ENCODE data around the gene ZFYVE28. TPM values are rescaled to one million over a fixed set of nuclear protein-coding genes. Genes with fewer than 3 reads are reported as not detected.

Gene ZFYVE28
- total and polyA plus RNA-seq, 11 donors = 2.6 to 11.9 (median 5.5) TPM

- Histone ChIP-seq H3K27ac (peak overlapping the region in 1 of 12 donors; percentile 4), H3K27me3 (no peaks in the 10 kb centered on the region), H3K4me3 (no peak overlapping the region), H3K9me3 (no peaks in the 10 kb centered on the region), H3K36me3 (peaks cover 0 to 50% (median 41%) of the 10 kb centered on the region in 9 donors), H3K4me1 (peaks cover 3 to 38% (median 26%) of the 10 kb centered on the region in 12 donors)
- TF ChIP-seq POLR2A (IDR thresholded peaks at IDR 0.05) (no peak), CTCF (IDR thresholded peaks at IDR 0.05) (no peak)
- intact Hi-C loops (cut with DNase I) = loop anchor here in 3 of 10 donors (10.0 kb wide), 3 partner anchors 288 to 718 kb away; partner anchors contain the start of genes FAM193A (in 1 of the 3), GRK4 (in 1 of the 3) and NOP14 (in 1 of the 3)
- 91 to 92% (median 92%) methylated on average over 17 to 19 of the region's 19 CpGs for WGBS, 4 donors
- no peak for ATAC-seq
- no peak for DNase-seq
Measured at GRCh38 chr4:2246384-2247127, 171.9 kb downstream of the ZFYVE28 start.

- peak overlapping the region in 10 of 12 donors; percentile 4 to 81 (median 46) for H3K27ac ChIP-seq
- no peaks in the 10 kb centered on the region for H3K27me3 ChIP-seq
- no peaks in the 10 kb centered on the region for H3K9me3 ChIP-seq
- peaks cover 0 to 43% (median 33%) of the 10 kb centered on the region in 9 donors for H3K36me3 ChIP-seq
- DNase-seq (no peak), ATAC-seq (no peak)
- no peak for TF ChIP-seq POLR2A (IDR thresholded peaks at IDR 0.05)
- TF ChIP-seq CTCF (IDR thresholded peaks at IDR 0.05) = no peak
- intact Hi-C loops (cut with DNase I) = loop anchor here in 3 of 10 donors (10.0 kb wide), 3 partner anchors 289 to 719 kb away; partner anchors contain the start of genes FAM193A (in 1 of the 3), GRK4 (in 1 of the 3) and NOP14 (in 1 of the 3)
- 79 to 84% (median 82%) methylated on average over 7 of the region's 7 CpGs for WGBS, 4 donors
- no peak overlapping the region for H3K4me3 ChIP-seq
- peaks cover 4 to 44% (median 30%) of the 10 kb centered on the region in 12 donors for H3K4me1 ChIP-seq
Measured at GRCh38 chr4:2245787-2246275, 172.6 kb downstream of the ZFYVE28 start.

DNA sequence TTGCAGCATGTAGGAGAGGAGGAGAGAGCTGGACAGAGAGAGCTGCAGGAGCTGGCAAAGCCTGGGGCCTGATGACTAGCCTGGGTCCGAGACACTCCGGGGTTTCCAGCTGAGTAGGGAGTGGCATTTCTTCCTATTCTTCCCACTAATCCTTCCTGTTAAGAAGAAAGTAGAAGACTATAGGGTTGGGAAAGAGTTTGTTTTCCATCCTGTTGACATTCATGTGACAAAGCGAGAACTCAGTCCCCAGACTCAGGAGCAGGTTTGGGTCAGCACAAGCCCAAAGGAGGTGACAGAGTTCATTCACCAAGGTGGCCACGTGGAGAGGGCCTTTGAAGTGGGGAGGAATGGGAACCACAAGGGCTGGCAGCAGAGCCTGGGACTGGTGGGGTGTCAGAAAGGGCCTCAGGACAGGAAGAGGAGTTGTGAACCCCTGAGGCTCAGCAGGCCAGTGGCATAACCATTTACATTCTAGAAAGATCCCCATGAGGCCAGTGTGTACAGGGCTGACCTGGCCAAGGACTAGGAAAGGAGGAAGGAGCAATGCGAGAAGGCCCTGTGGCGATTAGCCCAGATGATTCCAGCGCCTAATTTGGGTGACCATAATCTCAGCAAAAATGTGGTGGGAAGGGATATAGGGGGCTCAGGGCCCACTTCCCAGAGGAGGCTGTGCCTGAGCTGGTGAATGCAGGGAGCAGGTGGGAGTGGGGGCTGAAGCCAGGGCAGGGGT is 173.2 kb downstream of the ZFYVE28 start:
- Histone ChIP-seq H3K27me3 (no peaks in the 10 kb centered on the region), H3K4me3 (no peak overlapping the region), H3K9me3 (no peaks in the 10 kb centered on the region), H3K4me1 (peaks cover 4 to 51% (median 36%) of the 10 kb centered on the region in 12 donors), H3K36me3 (peaks cover 0 to 36% (median 27%) of the 10 kb centered on the region in 9 donors), H3K27ac (peak overlapping the region; percentile 12 to 81 (median 48))
- ATAC-seq = no peak
- no peak for DNase-seq
- WGBS, 4 donors = 58 to 65% (median 62%) methylated on average over 7 of the region's 7 CpGs
- no peak for TF ChIP-seq CTCF (IDR thresholded peaks at IDR 0.05)
- intact Hi-C loops (cut with DNase I) = loop anchor here in 3 of 10 donors (10.0 kb wide), 3 partner anchors 290 to 720 kb away; partner anchors contain the start of genes FAM193A (in 1 of the 3), GRK4 (in 1 of the 3) and NOP14 (in 1 of the 3)
